Mesenchymal stem cell (in vitro differentiated cells and primary cell): ENCODE results near the gene CELSR1.

Source experiments
- DNase-seq: peaks from one replicate; pipeline ENCODE4 v3.0.0-alpha.2; 2013
- H2AFZ ChIP-seq: one replicate; pipeline ENCODE4 v1.6.1; 2013; ENCODE audit warnings: low read depth, mild to moderate bottlenecking, control low read depth, inconsistent platforms, low read length, moderate library complexity
- H2AK5ac ChIP-seq: 2 replicates; pipeline ENCODE4 v1.6.1; 2013; ENCODE audit warnings: low read length, moderate library complexity, mild to moderate bottlenecking, inconsistent platforms; ENCODE audit not compliant: severe bottlenecking
- H2BK120ac ChIP-seq: one replicate; pipeline ENCODE4 v1.6.1; 2013; ENCODE audit warnings: low read depth, mild to moderate bottlenecking, inconsistent platforms, low read length, moderate library complexity
- H2BK12ac ChIP-seq, 2 experiments: one replicate each; pipeline ENCODE4 v1.6.1; 2013; ENCODE audit warnings: inconsistent platforms in 2 of 2, low read length in 2 of 2, mild to moderate bottlenecking in 2 of 2, moderate library complexity in 2 of 2, control low read depth in 1 of 2
- H2BK15ac ChIP-seq: one replicate; pipeline ENCODE4 v1.6.1; 2013; ENCODE audit warnings: mild to moderate bottlenecking, low read depth, inconsistent platforms; ENCODE audit not compliant: poor library complexity, severe bottlenecking
- H2BK5ac ChIP-seq: 2 replicates; pipeline ENCODE4 v1.6.1; 2013; ENCODE audit warnings: low read depth, mild to moderate bottlenecking, low read length, control low read depth, inconsistent platforms; ENCODE audit not compliant: poor library complexity, severe bottlenecking
- H3K14ac ChIP-seq, 2 experiments: one replicate each; pipeline ENCODE4 v1.6.1; 2013; ENCODE audit warnings: inconsistent platforms in 2 of 2, low read length in 2 of 2, control low read depth in 1 of 2, mild to moderate bottlenecking in 1 of 2, moderate library complexity in 1 of 2
- H3K18ac ChIP-seq, 2 experiments: one replicate each; pipeline ENCODE4 v1.6.1; 2013; ENCODE audit warnings: inconsistent platforms in 2 of 2, low read length in 2 of 2, control low read depth in 1 of 2, low read depth in 1 of 2, mild to moderate bottlenecking in 1 of 2
- H3K23ac ChIP-seq, 2 experiments: one replicate each; pipeline ENCODE4 v1.6.1; 2013; ENCODE audit warnings: inconsistent platforms in 2 of 2, low read length in 2 of 2, mild to moderate bottlenecking in 2 of 2, moderate library complexity in 2 of 2, control low read depth in 1 of 2
- H3K27ac ChIP-seq: 2 replicates; pipeline ENCODE4 v1.5.1; 2013; ENCODE audit warnings: mild to moderate bottlenecking, moderate library complexity, low read length, control low read depth, inconsistent platforms; ENCODE audit not compliant: poor library complexity, severe bottlenecking
- H3K27me3 ChIP-seq, 2 experiments: 2 replicates each; pipeline versions ENCODE4 v1.6.1 to v1.7.0; 2013; ENCODE audit warnings: low read length in 2 of 2, mild to moderate bottlenecking in 2 of 2, moderate library complexity in 2 of 2, control low read depth in 1 of 2, inconsistent platforms in 1 of 2; ENCODE audit not compliant: control insufficient read depth in 1 of 2, insufficient read depth in 1 of 2
- H3K36me3 ChIP-seq, 2 experiments: 2 replicates each; pipeline versions ENCODE4 v1.6.1 to v1.7.0; 2013; ENCODE audit warnings: low read length in 2 of 2, control low read depth in 1 of 2, inconsistent platforms in 1 of 2, low read depth in 1 of 2, mild to moderate bottlenecking in 1 of 2; ENCODE audit not compliant: insufficient read depth in 2 of 2, control insufficient read depth in 1 of 2
- H3K4ac ChIP-seq, 2 experiments: one replicate each; pipeline ENCODE4 v1.6.1; 2013; ENCODE audit warnings: inconsistent platforms in 2 of 2, low read length in 2 of 2, mild to moderate bottlenecking in 2 of 2, moderate library complexity in 2 of 2, control low read depth in 1 of 2, low read depth in 1 of 2
- H3K4me1 ChIP-seq: 2 replicates; pipeline ENCODE4 v1.6.1; 2013; ENCODE audit warnings: low read depth, low read length, control low read depth; ENCODE audit not compliant: control insufficient read depth, insufficient read depth
- H3K4me2 ChIP-seq: 2 replicates; pipeline ENCODE4 v1.6.1; 2013; ENCODE audit warnings: low read length, mild to moderate bottlenecking, inconsistent platforms; ENCODE audit not compliant: poor library complexity, severe bottlenecking
- H3K4me3 ChIP-seq, 2 experiments: 2 replicates each; pipeline versions ENCODE4 v1.5.1 to v1.7.0; 2013; ENCODE audit warnings: low read length in 2 of 2, mild to moderate bottlenecking in 2 of 2, control low read depth in 1 of 2, low read depth in 1 of 2; ENCODE audit not compliant: insufficient read depth in 1 of 2
- H3K79me1 ChIP-seq: replicated peaks from 2 replicates; pipeline ENCODE4 v1.6.1; 2013; ENCODE audit warnings: mild to moderate bottlenecking, control low read depth, low read length, inconsistent platforms; ENCODE audit not compliant: poor library complexity, severe bottlenecking
- H3K9ac ChIP-seq: 2 replicates; pipeline ENCODE4 v1.7.0; 2013; ENCODE audit warnings: mild to moderate bottlenecking, low read length, moderate library complexity
- H3K9me3 ChIP-seq: 2 replicates; pipeline ENCODE4 v1.7.0; 2013; ENCODE audit warnings: mild to moderate bottlenecking, low read length; ENCODE audit not compliant: control insufficient read depth
- H4K8ac ChIP-seq: one replicate; pipeline ENCODE4 v1.6.1; 2013; ENCODE audit warnings: inconsistent platforms, mild to moderate bottlenecking, low read length, moderate library complexity
- H4K91ac ChIP-seq: one replicate; pipeline ENCODE4 v1.6.1; 2013; ENCODE audit warnings: mild to moderate bottlenecking, low read length, inconsistent platforms
- WGBS: methylation state at CpG from one replicate; pipeline ENCODE4 v1.1.7; 2013; ENCODE audit warnings: mixed read lengths; 5-methylcytosine and 5-hydroxymethylcytosine counted together

The CELSR1 gene

DNA sequence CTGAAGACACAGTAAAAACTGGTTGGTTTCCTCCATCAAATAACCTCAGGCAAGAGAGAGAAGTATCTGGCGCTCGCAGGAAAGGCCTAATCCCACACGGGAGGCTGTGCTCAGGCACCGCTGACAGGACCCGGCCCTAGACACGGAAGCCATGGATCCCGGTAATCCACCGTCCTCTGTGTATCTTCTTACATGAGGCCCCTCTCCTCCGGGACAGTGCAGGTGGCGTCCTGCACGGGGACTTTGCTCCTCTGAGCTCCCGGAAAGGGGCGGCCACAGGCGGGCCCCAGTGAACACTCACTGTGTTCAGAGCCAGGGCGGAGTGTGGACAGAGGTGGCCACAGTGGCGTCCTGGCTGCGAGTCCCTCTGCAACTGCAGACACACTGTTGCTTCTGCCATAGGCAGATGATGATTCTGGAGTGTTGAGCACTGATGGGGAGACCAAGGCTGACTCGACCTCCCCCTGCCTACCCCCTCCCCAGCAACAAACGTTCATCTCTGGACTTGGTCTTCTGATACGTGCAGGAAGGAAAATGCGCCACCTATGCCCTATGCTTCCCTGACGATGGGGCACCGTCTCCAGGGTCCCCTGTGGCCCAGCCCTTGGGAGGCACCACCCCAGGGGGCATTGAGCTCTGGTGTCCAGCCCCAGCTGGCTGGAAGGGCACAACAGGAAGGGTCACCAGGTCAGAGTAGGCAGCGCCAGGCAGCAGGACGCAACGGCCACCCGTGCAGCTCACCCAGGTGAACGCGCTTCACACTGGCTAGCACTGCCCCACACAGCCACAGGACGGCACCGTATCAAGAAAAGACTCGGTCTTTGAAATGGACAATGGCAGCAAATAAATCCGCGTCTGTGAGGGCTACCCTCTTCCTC, 106.2 kb downstream of the CELSR1 start:
- no peak for DNase-seq
- H3K4me3 ChIP-seq, result no peak overlapping the region
- H3K23ac ChIP-seq, result no peak overlapping the region
- H3K18ac ChIP-seq, result no peak overlapping the region
- H2AFZ ChIP-seq, result no peak overlapping the region
- no peak overlapping the region for H2BK5ac ChIP-seq
- no peak overlapping the region for H4K8ac ChIP-seq
- WGBS, result 89% methylated on average over 34 of the region's 34 CpGs
- no peak overlapping the region for H3K9ac ChIP-seq
- H3K36me3 ChIP-seq, result peaks cover 0 to 77% of the 10 kb centered on the region in 2 experiments
- no peak overlapping the region for H2BK12ac ChIP-seq
- H2BK120ac ChIP-seq, result no peak overlapping the region
- H3K27ac ChIP-seq, result no peak overlapping the region
- peaks cover 4% of the 10 kb centered on the region for H3K79me1 ChIP-seq
- H3K14ac ChIP-seq, result no peak overlapping the region
- no peak overlapping the region for H2BK15ac ChIP-seq
- no peak overlapping the region for H2AK5ac ChIP-seq
- H3K27me3 ChIP-seq, result peaks cover 0 to 44% of the 10 kb centered on the region in 2 experiments
- H3K4me2 ChIP-seq, result no peak overlapping the region
- H3K4me1 ChIP-seq, result peaks cover 2% of the 10 kb centered on the region
- no peak overlapping the region for H3K4ac ChIP-seq
- H3K9me3 ChIP-seq, result peaks cover under 1% of the 10 kb centered on the region
- no peak overlapping the region for H4K91ac ChIP-seq

DNA sequence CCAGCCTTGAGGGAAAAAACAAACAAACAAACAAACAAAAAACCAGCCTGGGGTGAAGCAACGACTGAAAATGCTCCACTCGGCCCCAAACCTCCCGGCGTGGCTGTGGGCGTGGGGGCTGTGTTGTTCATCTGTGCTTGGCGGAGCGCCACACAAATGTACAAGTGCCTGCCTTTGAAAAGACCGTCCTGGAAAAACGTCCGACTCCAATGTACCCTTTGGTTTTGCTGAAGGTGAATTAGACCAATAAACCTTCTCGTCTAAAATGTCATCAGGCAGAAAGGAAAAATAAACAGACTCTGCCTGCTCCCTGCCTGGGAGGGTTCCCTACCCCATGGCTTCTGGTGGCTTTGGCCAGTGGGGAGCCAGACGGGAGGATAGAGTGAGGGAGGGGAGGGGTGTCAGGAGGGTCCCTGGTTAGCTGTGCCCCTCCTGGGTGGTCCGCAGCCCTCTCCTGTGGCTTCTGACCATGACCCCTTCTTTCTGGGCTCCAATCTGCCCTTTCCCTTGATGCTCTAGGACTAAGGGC, 108.0 kb downstream of the CELSR1 start:
- no peak overlapping the region for H3K27ac ChIP-seq
- no peak for DNase-seq
- H2AK5ac ChIP-seq, result no peak overlapping the region
- no peak overlapping the region for H2BK5ac ChIP-seq
- peaks cover 4% of the 10 kb centered on the region for H3K79me1 ChIP-seq
- H4K8ac ChIP-seq, result no peak overlapping the region
- H2BK120ac ChIP-seq, result no peak overlapping the region
- H3K4me3 ChIP-seq, result no peak overlapping the region
- 81% methylated on average over 12 of the region's 13 CpGs for WGBS
- H3K9ac ChIP-seq, result no peak overlapping the region
- no peak overlapping the region for H3K18ac ChIP-seq
- peaks cover 2% of the 10 kb centered on the region for H3K4me1 ChIP-seq
- H3K14ac ChIP-seq, result no peak overlapping the region
- H3K9me3 ChIP-seq, result peaks cover 5% of the 10 kb centered on the region
- H4K91ac ChIP-seq, result no peak overlapping the region
- peaks cover 0 to 44% of the 10 kb centered on the region in 2 experiments for H3K27me3 ChIP-seq
- H3K23ac ChIP-seq, result no peak overlapping the region
- H3K4ac ChIP-seq, result no peak overlapping the region
- H3K4me2 ChIP-seq, result no peak overlapping the region
- H2BK15ac ChIP-seq, result no peak overlapping the region
- H3K36me3 ChIP-seq, result peaks cover 0 to 70% of the 10 kb centered on the region in 2 experiments
- H2AFZ ChIP-seq, result no peak overlapping the region
- no peak overlapping the region for H2BK12ac ChIP-seq

DNA sequence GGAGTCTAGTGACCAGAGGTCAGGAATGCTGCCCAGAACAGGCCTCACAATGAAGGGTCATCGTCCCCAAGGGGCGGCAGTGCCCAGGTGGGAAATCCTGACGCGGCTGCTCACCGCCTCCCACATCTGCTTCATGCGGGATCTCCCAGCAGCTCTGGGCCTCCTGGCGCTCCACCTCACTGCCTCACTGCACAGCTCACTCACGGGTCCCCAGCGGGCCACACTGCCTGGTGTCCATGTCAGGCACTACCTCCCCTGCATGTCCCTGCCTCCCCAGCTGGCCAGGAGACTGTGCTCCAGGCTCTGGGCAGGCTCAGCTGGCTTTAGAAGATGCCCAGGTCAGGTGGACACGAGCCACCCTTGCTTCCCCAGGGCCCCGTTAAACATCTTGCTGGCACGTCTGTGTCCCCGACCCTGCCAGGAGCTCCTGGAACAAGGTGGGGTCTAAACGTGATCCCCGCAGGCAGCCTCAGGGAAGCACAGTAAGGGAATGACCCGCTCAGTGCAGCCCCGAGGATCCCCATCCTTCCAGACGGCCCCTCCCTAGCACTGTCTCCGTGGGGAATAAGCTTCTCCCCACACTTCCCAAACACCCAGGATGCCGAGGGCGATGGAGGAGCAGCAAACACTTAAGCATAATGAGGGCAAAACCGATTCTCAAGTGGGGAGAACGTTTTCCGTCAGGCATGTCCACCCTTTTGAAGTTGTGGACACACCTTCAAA, 108.7 kb downstream of the CELSR1 start:
- Histone ChIP-seq H3K4me1 (peaks cover 2% of the 10 kb centered on the region), H3K27ac (no peak overlapping the region), H2AK5ac (no peak overlapping the region), H3K4ac (no peak overlapping the region), H4K8ac (no peak overlapping the region), H3K27me3 (peaks cover 0 to 44% of the 10 kb centered on the region in 2 experiments), H3K79me1 (peaks cover 4% of the 10 kb centered on the region), H4K91ac (no peak overlapping the region), H3K4me3 (no peak overlapping the region), H3K14ac (no peak overlapping the region), H2AFZ (no peak overlapping the region), H2BK12ac (no peak overlapping the region), H3K9ac (no peak overlapping the region), H3K23ac (no peak overlapping the region), H3K36me3 (peaks cover 0 to 64% of the 10 kb centered on the region in 2 experiments), H2BK120ac (no peak overlapping the region), H3K18ac (no peak overlapping the region), H2BK15ac (no peak overlapping the region), H3K4me2 (no peak overlapping the region), H3K9me3 (peaks cover 5% of the 10 kb centered on the region), H2BK5ac (no peak overlapping the region)
- WGBS, result 79% methylated on average over 24 of the region's 24 CpGs
- no peak for DNase-seq

DNA sequence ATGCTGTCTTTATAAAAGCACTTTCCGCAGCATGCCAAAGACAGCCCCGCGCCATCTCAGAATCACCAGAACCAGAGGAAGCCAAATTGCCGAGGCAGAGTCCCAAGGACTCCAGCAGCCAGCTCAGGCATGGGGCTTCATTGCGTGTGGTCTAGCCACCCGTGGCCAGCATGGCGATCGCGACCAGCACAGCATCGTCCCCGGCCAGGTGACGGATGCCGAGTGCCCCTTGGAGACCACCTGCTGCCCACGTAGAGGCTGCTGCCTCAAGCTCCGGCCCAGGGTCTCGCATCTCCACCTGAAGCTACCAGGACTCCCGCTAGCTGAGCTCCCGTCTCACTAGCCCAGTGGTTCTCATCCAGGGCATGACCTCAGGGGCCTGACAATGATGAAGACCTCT, 109.2 kb downstream of the CELSR1 start:
- Histone ChIP-seq H3K27me3 (peaks cover 0 to 44% of the 10 kb centered on the region in 2 experiments), H3K4me1 (peaks cover 2% of the 10 kb centered on the region), H3K4me3 (no peak overlapping the region), H2BK12ac (no peak overlapping the region), H3K27ac (no peak overlapping the region), H2AFZ (no peak overlapping the region), H3K4me2 (no peak overlapping the region), H2BK120ac (no peak overlapping the region), H2BK15ac (no peak overlapping the region), H3K14ac (no peak overlapping the region), H4K91ac (no peak overlapping the region), H4K8ac (no peak overlapping the region), H3K23ac (no peak overlapping the region), H3K18ac (no peak overlapping the region), H2BK5ac (no peak overlapping the region), H2AK5ac (no peak overlapping the region), H3K4ac (no peak overlapping the region), H3K79me1 (peaks cover 4% of the 10 kb centered on the region), H3K36me3 (peaks cover 0 to 61% of the 10 kb centered on the region in 2 experiments), H3K9ac (no peak overlapping the region), H3K9me3 (peaks cover 5% of the 10 kb centered on the region)
- DNase-seq, result no peak
- 94% methylated on average over 18 of the region's 18 CpGs for WGBS
